Measurements from ENCODE around the gene MYOF.

- TF ChIP-seq POLR2AphosphoS5 (IDR thresholded peaks at IDR 0.05; ENCODE audit: low read depth, low read length), result no peak
- TF ChIP-seq POU5F1 (IDR thresholded peaks at IDR 0.05; ENCODE audit: low read depth, low read length), result no peak
- no peak for TF ChIP-seq GTF2F1 (IDR thresholded peaks at IDR 0.05; ENCODE audit: borderline replicate concordance, low read depth, low read length)
- no peak for TF ChIP-seq KDM1A (IDR thresholded peaks at IDR 0.05; ENCODE audit: borderline replicate concordance, low read length)
- no peak for TF ChIP-seq CTCF (IDR thresholded peaks at IDR 0.05; ENCODE audit: control extremely low read depth in 1 of 3, insufficient read depth in 1 of 3, low read depth in 1 of 3, low read length in 3 of 3)
- no peak for TF ChIP-seq BRCA1 (IDR thresholded peaks at IDR 0.05; ENCODE audit: low read depth, low read length)
Observed at GRCh38 chr10:93277360-93277759, 204.8 kb downstream of the MYOF start.
